SH-SY5Y (cell line): ENCODE results near the gene CLDN15.

ENCODE experiments used
- GATA2 ChIP-seq: IDR thresholded peaks from 2 replicates; pipeline ENCODE4 v1.6.1; 2011; ENCODE audit warnings: mild to moderate bottlenecking, low read depth, low read length
- GATA3 ChIP-seq: IDR thresholded peaks from 2 replicates; pipeline ENCODE4 v1.6.1; 2011; ENCODE audit warnings: low read depth, mild to moderate bottlenecking, low read length, moderate library complexity

DNA sequence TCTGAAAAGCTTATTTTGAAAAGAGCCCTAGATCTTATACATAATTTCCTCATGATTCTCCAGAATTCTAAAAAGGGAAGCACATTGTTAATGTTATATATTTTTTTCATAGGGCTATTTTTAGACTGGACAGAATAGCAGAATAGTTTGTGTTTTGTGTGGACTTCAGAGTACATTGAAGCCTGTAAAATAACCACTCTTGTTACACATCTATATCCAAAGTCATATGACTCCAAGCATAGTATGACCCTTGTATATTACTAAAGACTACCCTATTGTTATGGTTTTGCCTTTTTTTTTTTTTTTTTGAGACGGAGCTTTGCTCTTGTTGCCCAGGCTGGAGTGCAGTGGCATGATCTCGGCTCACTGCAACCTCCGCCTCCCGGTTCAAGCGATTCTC, 33.4 kb upstream of the CLDN15 start:
- TF ChIP-seq GATA2, result no peak
- no peak for TF ChIP-seq GATA3
